Activated T-cell treated with anti-CD3 and anti-CD28 coated beads for 1 hour (primary cell): ENCODE data around the gene FAAP100.

Experiments used
- DNase-seq: peaks from one replicate; pipeline ENCODE4 v3.0.0-alpha.2; 2020; ENCODE audit warnings: low read depth

The FAAP100 gene

DNA sequence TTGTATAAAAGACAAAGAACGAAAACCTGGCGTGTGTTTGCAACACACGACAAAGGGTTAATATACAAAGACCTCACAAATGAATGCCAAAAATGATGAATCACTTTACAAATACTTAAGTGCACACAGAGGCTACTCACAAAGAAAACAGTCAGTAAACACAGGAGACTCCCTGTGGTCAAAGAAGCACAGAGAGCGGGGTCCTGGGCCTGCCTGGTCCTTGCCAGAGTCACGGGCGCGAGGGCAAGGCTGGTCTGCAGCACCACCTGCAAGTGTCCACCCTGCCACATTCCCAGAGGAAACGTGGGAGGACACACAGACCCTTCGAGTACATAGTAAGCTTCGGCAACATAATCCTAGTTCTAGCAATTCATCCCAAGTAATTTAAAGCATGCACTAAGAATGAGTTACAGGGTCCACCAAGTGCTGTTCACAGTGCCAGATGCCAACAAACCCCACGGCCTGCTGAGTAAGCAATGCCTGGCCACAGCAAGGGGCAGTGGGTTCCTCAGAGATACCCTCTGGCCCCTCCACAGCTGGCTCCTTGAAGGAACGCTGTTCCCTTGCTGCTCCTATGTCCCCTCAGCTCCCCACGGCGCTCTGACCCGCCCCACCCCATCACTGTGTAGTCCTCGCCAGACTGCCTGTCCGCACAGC lies 24.6 kb upstream of the FAAP100 start:
- no peak for DNase-seq

DNA sequence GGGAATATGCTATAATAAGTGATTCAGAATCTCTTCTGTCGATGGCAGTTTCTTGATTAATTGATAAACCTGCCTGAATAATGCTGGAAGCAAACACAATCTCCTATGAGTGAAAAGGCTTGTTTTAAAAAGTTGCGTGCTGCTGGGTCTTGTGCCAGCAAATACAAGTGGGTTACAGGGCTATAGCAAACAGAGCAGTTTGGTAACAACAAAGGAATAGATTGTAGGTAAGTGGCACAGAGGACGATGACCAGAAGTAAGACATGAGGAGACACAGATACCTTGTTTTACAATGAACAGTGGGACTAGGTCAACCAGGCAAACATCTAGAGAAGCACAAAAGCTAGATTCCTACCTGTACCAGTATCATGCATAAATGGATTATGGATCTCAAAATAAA lies 23.7 kb upstream of the FAAP100 start:
- DNase-seq, result no peak

DNA sequence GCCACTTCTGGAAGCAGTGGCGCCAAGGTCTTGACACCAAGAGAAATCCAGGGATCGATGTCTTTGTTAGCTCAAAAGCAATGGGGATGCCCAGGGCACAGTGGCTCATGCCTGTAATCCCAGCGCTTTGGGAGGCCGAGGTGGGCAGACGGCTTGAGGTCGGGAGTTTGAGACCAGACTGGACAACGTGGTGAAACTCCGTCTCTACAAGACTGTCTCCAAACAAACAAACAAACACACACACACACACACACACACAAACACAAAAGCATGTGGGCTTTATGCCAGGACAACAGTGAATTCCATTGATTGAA lies 22.4 kb upstream of the FAAP100 start:
- no peak for DNase-seq

DNA sequence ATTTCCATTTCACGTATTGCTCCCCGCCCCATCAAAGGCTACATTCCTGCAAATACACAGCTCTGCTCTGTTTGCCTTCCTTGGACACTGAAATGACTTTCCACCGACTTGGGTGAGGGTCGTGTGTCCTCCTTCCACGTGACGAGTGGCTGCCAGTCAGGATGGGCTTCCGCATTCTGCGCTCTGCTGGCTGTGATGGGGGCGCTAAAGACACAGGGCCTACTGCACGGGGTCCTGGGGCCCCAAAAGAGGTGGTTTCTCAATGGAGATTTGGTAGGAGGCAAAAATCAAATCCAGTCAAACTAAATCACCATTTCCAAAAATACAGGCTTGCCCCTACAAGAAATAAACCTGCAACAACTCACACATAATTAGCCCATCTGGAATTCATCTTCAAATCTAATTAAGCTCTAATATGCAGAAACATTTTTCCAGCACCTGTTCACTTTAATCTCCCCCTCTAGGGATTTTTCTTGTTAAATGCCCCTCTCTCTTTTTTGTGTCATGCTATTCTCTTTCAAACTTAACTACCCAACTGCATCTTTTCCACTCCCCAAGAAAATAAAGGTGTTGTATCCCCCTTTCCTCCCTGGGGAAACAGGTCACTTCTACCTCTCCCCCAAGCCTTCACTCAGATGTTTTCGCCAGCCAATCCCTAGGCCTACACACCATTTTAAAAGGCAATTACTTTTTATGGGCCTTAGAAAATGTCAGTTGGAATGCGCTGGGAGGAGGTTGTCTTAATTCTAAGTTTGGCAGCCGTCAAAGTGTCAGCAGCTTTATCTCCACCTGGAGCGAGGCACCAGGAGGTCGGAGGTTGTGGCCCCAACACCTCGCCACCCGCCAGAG lies 21.9 kb upstream of the FAAP100 start:
- DNase-seq, result no peak

DNA sequence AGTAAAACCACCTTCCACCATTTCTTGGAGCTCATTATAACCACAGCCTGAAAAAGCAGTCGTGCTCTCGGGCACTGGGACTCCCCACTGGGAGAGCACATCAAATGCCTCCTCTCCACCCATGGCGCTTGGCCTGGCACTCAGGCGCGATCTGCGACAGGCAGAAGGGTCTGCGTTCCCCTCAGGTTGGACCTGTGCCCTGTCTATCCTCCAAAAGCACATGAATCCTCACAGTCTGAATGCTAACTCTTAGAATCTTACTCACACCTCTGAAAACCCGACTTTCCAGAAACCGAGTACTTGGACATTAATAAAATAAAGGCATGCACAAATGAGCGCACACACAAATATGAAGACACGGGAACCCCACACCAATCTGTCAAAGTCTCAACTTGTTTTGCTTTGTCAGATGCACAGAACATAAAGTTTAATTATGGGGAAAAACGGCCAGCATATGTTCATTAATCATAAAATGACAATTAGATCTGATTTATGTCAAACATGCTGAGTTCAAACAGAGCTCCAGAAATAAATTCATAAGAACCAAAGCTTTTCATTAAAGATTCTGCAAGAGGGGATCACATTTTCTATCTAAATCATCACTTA lies 20.5 kb upstream of the FAAP100 start:
- no peak for DNase-seq

DNA sequence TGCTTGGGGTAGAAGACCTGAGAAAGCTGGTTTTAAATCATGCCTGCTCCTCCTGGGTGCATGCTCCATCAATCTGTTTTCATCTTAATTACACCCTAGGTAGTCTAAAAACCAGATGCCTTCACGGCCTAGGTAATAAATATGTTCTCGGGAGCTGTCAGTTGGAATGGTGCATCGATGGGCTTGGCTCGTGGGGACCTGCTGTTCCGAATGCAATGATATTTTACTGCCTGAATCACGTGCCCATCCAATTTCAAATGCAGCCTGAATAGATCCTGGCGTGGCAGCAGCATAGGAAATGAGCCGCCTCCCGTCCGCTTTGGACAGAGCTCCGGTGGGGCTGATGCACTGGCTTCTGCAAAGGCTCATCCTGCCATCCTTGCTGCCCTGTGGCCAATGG lies 18.8 kb upstream of the FAAP100 start:
- DNase-seq, result no peak

DNA sequence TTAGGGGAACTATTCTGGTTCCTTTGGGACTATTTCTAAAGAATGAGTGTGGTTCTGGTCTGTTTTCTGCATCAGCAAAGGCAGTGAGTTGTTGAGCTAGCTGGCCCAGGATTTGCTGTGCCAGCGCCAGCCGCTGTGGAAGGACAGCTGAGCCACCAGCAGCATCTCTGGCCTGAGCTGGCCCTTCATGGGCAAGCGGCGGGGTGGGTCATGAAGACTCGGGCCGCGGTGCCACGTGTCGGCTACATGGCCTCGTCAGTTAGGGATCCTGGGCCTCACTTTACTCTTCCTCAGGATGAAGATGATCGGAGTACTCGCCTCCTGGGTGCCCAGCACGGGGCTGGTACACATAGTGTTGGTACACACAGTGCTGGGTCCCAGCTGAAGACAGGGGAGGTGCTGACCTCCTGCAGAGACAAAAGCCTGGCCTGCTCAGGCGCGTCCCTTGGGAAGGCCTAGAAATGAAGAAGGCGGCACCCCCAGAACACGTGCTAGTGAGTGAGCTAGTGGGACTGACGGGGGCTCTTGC lies 17.9 kb upstream of the FAAP100 start:
- no peak for DNase-seq

DNA sequence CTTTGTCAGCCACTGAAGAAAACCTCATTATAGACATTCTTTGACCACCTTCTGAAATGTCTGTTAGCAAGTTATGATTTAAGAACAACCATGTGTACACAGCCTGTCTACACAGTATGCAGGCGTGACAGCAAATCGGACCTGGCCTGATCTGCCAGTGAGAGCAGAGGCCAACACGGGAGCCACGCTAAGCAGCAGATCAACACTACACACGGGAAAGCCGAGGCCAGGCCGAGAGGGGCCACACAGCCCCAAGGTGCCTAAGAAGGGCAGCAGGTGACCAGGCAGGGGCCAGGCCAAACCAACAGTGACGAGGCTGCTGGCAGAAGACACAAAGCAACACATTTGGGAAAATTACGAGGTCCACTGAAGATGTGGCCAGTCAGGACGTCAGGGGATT lies 16.3 kb upstream of the FAAP100 start:
- DNase-seq, result no peak

DNA sequence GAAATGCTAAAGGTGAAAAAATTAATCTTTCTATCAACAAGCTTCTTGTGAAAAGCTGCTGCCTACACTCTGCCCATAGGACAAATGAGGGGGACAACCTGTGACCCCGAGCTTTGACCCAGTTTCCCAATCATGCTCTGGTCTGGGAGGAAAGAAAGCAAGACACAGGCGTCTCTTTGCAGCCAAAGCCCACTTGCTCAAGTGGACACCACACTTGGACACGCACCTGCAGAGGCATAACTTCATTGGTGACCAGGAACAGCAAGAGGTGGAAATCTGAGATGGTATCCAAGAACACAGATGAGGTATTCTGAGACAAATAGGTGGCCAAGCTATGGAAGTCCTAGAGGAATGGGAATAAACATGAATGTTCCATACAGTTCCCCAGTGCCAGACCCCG lies 15.0 kb upstream of the FAAP100 start:
- no peak for DNase-seq

DNA sequence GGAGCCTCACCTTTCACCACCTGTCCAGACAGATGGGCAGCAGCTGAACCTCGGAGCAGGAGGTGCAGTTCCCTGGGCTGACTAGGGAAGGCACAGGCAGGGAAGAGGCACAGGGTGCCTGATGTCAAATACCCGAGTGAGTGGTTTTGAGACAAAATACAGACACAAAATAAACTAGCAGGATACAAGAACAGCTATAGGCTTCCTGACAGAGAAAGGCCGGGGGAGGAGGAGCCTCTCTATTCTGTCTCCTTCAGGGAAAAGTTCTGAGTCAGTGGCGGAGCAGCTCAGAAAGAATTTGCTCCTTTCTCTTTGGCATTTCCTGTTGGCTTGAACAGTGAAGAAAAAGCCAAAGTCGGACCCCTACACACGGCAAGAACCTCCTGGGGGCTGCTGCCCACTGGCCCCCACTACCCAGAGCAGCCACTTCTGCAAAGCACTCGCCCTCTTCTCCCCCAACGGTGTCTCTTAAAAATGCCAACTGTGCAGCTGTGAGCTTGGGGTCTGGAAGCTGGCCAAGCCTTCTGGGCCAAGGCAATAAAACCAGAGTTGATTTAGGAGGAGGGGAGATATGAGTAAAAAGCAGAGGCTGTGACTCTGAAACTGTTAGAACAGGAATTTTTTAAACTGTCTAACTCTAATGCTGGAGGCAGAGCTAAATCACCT lies 14.4 kb upstream of the FAAP100 start:
- DNase-seq, result no peak

DNA sequence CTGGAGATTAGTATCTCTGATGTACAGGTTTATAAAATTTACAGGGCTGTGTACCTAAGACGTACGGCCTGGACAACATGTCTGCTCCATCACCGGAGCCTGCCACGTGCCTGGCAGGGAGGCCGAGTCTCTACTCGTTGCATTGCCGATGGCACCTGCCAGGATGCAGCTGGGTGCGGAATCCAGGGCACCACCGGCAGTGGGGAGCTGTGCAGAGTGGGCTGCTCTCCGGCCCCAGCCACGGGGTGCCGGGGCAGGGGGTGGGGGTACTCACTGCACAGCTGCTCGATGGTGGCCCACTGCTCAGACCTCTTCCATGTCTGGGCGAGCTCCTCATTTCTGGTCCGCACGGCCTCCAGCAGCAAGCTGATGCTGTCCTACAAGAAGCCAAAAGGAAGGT lies 13.1 kb upstream of the FAAP100 start:
- no peak for DNase-seq

DNA sequence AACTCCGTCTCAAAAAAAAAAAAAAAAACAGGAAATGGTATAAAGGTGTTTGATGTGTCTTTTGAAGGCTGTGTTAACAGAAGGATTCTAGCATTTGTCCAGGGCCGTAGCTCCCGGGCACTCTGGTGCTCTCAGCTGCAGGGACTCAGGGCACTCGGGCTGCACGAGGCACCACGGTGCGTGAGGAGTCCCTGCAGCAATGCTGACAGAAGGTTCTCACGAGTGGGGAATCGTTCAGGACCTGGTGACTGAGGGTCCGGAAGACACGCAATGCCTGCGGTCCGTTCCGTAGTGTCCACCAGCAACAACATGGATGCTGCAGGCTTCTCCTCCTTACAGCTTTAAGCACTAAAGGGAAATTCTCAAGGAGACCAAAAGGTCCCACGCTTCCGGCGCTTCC lies 12.6 kb upstream of the FAAP100 start:
- DNase-seq, result no peak

DNA sequence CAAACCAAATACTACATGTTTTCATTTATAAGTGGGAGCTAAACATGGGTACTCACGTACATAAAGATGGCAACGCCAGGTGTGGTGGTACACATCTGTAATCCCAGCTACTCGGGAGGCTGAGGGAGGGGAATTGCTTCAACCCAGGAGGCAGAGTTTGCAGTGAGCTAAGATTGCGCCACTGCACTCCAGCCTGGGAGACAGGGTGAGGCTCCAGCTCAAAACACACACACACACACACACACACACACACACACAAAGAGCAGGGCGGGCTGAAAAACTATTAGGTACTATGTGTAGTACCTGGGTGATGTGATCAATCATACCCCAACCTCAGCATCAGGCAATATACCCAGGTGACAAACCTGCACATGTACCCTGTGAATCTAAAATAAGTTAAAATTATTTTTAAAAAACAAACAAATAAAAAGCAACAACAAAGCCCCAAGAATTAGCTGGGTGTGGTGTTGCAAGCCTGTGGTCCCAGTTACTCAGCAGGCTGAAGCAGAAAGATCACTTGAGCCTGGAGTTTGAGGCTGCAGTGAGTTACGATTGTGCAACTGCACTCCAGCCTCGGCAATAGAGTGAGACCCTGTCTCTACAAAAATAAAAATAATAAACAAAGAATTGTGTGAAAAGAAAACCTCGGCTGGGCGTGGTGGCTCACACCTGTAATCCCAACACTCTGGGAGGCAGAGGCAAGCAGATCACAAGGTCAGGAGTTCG lies 11.9 kb upstream of the FAAP100 start:
- DNase-seq, result no peak

DNA sequence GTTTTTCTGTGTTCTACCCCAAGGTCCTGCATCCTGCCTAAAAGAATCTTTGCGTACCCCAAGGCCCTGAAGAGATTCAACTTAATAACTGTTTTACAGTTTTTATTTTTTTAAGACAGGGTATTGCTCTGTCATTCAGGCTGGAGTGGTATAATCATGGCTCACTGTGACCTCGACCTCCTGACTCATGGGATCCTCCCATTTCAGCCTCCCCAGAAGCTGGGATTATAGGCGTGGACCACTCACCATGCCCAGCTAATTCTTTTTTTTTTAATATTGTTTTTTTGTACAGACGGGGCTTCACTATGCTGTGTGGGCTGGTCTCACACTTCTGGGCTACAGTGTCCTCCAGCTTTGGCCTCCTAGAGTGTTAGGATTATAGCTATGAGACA lies 9.3 kb upstream of the FAAP100 start:
- DNase-seq, result no peak

DNA sequence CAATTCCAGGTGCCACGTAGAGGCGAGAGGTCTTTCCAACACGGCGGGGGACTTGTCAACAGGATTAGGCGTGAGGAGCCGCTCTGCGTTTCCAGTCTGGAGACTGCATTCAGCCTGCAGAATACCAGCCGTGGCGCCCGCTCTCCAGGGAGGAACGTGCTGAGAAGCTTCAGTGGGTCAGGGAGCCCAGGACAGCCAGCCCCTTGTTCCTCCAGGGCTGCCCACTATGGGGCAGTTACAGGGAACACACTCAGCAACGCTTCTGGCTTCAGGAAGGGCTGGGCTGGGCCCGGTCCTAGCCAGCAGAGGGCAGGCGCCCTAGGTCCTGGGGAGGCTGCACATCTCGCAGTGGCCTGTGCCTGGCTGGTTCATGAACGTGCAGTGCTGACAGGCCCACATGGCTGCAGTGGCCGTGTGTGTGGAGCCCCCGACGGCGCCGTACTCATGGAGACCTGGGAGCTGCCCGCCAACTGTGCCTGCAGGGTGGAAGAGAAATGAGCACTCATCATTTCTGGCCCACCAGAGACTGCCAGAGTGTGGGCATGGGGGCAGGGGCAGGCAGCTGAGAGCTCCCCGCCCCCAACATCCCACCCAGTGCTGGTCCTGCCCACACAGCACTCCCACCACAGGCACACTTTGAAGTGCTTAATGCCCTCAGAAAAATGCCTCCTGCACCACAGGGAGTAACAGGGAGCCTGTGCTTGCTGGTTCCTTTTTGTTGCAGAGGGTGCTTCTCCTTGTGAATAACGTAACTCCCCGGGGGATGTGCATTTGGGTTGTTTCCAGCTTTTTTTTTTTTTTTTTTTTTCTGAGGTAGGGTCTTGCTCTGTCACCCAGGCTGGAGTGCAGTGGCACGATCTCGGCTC lies 7.0 kb upstream of the FAAP100 start:
- DNase-seq, result no peak

DNA sequence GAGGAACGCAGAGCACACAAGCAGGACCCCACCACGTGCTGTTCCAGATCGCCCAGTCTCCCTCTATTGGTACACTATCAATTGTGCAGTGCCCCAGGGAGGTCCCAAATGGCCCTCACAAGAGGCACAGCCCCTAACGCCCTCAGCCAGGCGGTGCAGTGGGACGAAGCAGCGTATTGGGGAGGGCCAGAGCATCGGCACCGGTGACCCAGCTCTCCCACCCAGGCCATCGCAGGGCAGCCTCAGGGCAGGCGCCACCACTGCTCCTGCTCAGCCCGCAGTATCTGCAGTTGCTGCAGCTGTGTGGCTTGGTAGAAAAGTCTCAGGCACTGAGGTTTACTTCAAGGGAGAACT lies 5.9 kb upstream of the FAAP100 start:
- DNase-seq, result no peak

DNA sequence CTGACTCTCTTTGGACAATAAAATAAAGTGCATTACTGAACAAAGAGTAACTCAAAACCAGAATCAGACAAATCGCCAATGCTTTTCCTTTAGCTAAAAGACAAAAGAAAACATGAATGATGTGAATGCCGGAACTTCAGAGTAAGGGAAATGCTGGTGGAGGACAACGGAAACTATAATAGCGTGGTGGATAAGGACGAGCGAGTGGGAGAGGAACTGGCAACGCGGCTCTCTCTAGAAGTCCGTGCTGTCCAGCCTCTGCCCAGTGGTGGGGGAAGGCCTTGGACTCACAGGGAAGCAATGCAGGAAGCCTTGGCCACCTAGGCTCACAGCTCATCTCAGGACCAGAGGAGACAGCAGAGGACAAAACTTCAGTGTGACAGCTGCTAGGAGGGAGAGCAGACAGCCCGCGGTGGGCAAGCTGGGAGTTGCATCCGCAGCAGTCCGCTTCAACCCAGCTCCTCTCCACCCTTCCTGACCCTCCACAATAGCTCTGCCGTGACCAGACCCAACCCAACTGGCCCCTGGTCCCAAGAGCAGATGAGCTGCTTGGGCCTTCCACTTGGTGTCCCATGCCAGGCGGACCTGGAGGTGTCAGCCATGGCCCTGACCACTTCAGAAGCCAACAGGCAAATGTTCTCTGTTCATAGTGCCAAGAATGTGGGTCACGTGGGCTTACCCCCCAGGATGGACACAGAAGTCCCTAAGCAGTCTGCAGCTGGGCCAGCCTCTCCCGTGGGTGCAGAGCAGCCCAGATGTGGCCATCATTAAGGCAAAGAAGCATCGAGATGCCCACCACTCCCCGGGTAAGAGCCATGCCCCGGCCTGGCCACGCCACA lies 5.3 kb upstream of the FAAP100 start:
- DNase-seq, result no peak

DNA sequence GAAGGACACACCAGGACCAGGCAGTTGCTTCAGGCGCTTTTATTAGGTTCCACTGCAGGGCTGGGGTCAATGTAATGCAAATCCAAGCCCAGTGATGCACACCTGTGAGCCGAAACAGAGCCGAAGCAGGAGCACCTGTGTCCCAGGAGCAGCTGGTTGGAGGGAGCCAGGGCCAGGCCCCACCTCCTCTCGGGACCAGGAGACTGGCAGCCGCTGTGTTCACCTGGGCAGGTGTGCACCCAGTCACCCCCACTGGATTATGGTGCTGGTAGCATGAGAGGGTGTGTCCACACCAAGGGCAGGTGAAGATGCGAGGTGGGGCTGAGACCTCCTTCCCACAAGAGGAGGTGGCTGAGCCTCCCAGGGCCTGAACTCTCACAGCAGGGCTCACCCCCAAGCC lies 4.7 kb upstream of the FAAP100 start:
- no peak for DNase-seq

DNA sequence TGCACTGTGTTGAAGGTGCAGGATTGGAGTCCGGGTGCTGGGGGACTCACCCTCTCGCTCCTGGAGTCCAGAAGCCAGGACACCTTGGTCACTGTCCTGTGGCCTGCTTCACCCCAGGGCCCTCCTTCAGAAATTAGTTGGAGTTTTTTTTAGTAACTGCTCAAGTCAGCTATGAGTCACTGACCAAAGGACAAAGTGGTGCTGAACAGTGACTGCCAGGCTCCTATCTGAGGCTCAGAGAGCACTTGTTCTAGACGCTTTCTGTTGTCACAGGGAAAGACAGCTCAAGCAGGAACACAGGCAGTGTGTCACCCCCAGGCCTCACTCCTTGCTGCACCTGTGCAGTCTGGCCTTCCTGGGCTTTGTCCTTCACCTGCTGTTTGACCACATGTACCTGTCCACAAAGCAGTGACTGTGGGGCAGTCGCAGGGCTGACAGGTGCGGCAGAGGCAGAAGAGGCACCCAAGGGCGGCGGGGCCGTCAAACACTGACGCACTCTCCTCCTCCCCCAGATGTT lies 4.1 kb upstream of the FAAP100 start:
- no peak for DNase-seq

DNA sequence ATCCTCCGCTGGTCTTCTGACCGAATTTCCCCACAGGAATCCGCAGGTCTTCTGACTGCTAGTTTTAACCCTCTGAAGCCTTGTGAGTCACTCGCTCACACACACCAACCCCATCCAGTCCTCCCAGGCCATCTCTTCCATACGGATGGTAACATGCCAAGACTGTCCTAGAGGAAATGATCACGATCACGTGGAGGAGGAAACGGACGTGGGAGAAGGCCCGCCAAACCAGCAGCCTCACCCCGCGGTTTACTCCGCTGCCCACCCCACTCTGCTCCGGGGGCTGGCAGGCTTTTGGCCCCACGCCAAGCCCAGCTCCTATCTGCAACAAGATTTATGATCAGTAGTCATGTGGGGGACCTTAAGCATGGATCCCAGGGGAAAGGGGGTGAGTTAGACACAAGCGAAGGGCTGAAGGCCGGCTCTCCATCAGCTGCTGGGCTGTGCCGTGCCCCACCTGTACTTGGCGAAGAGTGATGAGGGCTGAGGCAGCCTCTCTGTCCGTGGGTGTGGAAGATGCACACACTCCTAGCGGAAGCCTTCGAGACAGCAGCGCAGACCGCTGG lies 1.5 kb upstream of the FAAP100 start:
- DNase-seq, result no peak
